Endodermal cell (in vitro differentiated cells): ENCODE results near the gene CSNK1G2. TPM values are rescaled to one million over a fixed set of nuclear protein-coding genes. Genes with fewer than 3 reads are reported as not detected.

Experiments used
- DNase-seq: peaks from one replicate; pipeline ENCODE4 v3.0.0-alpha.2; 2017
- H3K27ac ChIP-seq: 2 replicates; pipeline ENCODE4 v1.5.1; 2013; ENCODE audit warnings: mild to moderate bottlenecking, low read depth, low read length, moderate library complexity
- H3K27me3 ChIP-seq: 2 replicates; pipeline ENCODE4 v1.6.1; 2013; ENCODE audit warnings: mild to moderate bottlenecking, low read length, moderate library complexity; ENCODE audit not compliant: insufficient read depth, control insufficient read depth, poor library complexity, severe bottlenecking
- H3K36me3 ChIP-seq: 2 replicates; pipeline ENCODE4 v1.7.0; 2013; ENCODE audit warnings: mild to moderate bottlenecking, low read length, moderate library complexity; ENCODE audit not compliant: control insufficient read depth, insufficient read depth
- H3K4me1 ChIP-seq: one replicate; pipeline ENCODE4 v1.7.0; 2013; ENCODE audit warnings: low read length; ENCODE audit not compliant: control insufficient read depth, insufficient read depth
- H3K4me3 ChIP-seq: 2 replicates; pipeline ENCODE4 v1.5.1; 2013; ENCODE audit warnings: mild to moderate bottlenecking, low read length, moderate library complexity
- H3K9ac ChIP-seq: 2 replicates; pipeline ENCODE4 v1.6.1; 2013; ENCODE audit warnings: mild to moderate bottlenecking, low read length, moderate library complexity; ENCODE audit not compliant: poor library complexity, severe bottlenecking; ENCODE audit errors: extremely low read depth
- H3K9me3 ChIP-seq: 2 replicates; pipeline ENCODE4 v1.6.1; 2013; ENCODE audit warnings: mild to moderate bottlenecking, low read length, moderate library complexity; ENCODE audit not compliant: control insufficient read depth
- H3K27ac Mint-ChIP-seq: 2 replicates; pipeline ENCODE4 v1.8.0; 2020; ENCODE audit warnings: mixed read lengths
- H3K27me3 Mint-ChIP-seq: 2 replicates; pipeline ENCODE4 v1.8.0; 2021; ENCODE audit warnings: mild to moderate bottlenecking, mixed read lengths; ENCODE audit not compliant: insufficient read depth
- H3K36me3 Mint-ChIP-seq: 2 replicates; pipeline ENCODE4 v1.8.0; 2020; ENCODE audit warnings: low read depth, mixed read lengths
- H3K4me1 Mint-ChIP-seq: 2 replicates; pipeline ENCODE4 v1.8.0; 2020; ENCODE audit warnings: mixed read lengths
- H3K4me3 Mint-ChIP-seq: 2 replicates; pipeline ENCODE4 v1.8.0; 2020; ENCODE audit warnings: mild to moderate bottlenecking, moderate library complexity, mixed read lengths
- H3K9me3 Mint-ChIP-seq: 2 replicates; pipeline ENCODE4 v1.8.0; 2020; ENCODE audit warnings: mild to moderate bottlenecking, mixed read lengths
- CTCF ChIP-seq: fragments of 200-600 bp; sonication (generic); conservative IDR thresholded peaks from 2 replicates; pipeline ENCODE4 v1.5.0; 2021; ENCODE audit warnings: antibody characterized with exemption, mild to moderate bottlenecking
- WGBS, 2 experiments: methylation state at CpG; one replicate each; pipeline versions ENCODE4 v1.1.5 to v1.1.7; 2013; ENCODE audit warnings: missing lambda C conversion rate in 2 of 2, mixed read lengths in 1 of 2; ENCODE audit not compliant: insufficient coverage in 1 of 2, insufficient read length in 1 of 2; 5-methylcytosine and 5-hydroxymethylcytosine counted together
- total RNA-seq, 2 donors: library from RNA; stranded (reverse); fragmentation: NEBNext Ultra II Directional in 1 of 2; extraction: Animal tissue kit (Norgen Biotek cat#: 25700) in 1 of 2; gene quantifications; 2 replicates in 1 of 2; 3 replicates in 1 of 2; pipeline ENCODE4 v1.2.1, GENCODE V29; 2021

The CSNK1G2 gene
- total RNA-seq, 2 donors from 2014 or later, result 111 to 112 TPM

GRCh38 chr19:1938071-1938470, 2.9 kb upstream of the CSNK1G2 start:
- 88 to 91% methylated on average over 4 to 7 of the region's 7 CpGs for WGBS, 2 experiments
- Mint-ChIP-seq H3K36me3 (peaks cover 5% of the 10 kb centered on the region), H3K4me3 (no peak overlapping the region), H3K4me1 (peaks cover 12% of the 10 kb centered on the region), H3K27me3 (peaks cover 4% of the 10 kb centered on the region), H3K9me3 (peaks cover 2% of the 10 kb centered on the region), H3K27ac (no peak overlapping the region)
- Histone ChIP-seq H3K9ac (no peak overlapping the region), H3K27ac (no peak overlapping the region), H3K4me1 (no peaks in the 10 kb centered on the region), H3K9me3 (no peaks in the 10 kb centered on the region), H3K36me3 (no peaks in the 10 kb centered on the region), H3K4me3 (no peak overlapping the region), H3K27me3 (no peaks in the 10 kb centered on the region)
- TF ChIP-seq CTCF, result no peak
- no peak for DNase-seq

GRCh38 chr19:1942078-1942933, 1.3 kb downstream of the CSNK1G2 start:
- TF ChIP-seq CTCF, result no peak
- WGBS, 2 experiments, result 2 to 5% methylated on average over 17 to 40 of the region's 40 CpGs
- Mint-ChIP-seq H3K4me3 (peak overlapping the region; percentile 86), H3K27me3 (no peaks in the 10 kb centered on the region), H3K27ac (peak overlapping the region; percentile 91), H3K36me3 (peaks cover 4% of the 10 kb centered on the region), H3K4me1 (peaks cover 19% of the 10 kb centered on the region), H3K9me3 (no peaks in the 10 kb centered on the region)
- DNase-seq, result peak; percentile 95
- Histone ChIP-seq H3K36me3 (no peaks in the 10 kb centered on the region), H3K27ac (peak overlapping the region; percentile 90), H3K4me1 (no peaks in the 10 kb centered on the region), H3K4me3 (peak overlapping the region; percentile 96), H3K9ac (peak overlapping the region; percentile 81), H3K9me3 (no peaks in the 10 kb centered on the region), H3K27me3 (no peaks in the 10 kb centered on the region)

- Histone ChIP-seq H3K36me3 (no peaks in the 10 kb centered on the region), H3K9me3 (no peaks in the 10 kb centered on the region), H3K4me1 (no peaks in the 10 kb centered on the region), H3K4me3 (peak overlapping the region; percentile 96), H3K27ac (peak overlapping the region; percentile 90), H3K27me3 (no peaks in the 10 kb centered on the region), H3K9ac (peak overlapping the region; percentile 81)
- DNase-seq, result no peak
- H3K36me3 Mint-ChIP-seq, result peaks cover 4% of the 10 kb centered on the region
- H3K4me1 Mint-ChIP-seq, result peaks cover 19% of the 10 kb centered on the region
- no peaks in the 10 kb centered on the region for H3K27me3 Mint-ChIP-seq
- H3K27ac Mint-ChIP-seq, result peak overlapping the region; percentile 91
- WGBS, 2 experiments, result 39 to 50% methylated on average over 17 to 21 of the region's 21 CpGs
- peak overlapping the region; percentile 86 for H3K4me3 Mint-ChIP-seq
- no peaks in the 10 kb centered on the region for H3K9me3 Mint-ChIP-seq
- TF ChIP-seq CTCF, result no peak
Observed at GRCh38 chr19:1942934-1943555, 2.1 kb downstream of the CSNK1G2 start.
